SU-DHL-6 (cell line): Measurements from ENCODE around the gene POLE3.

Experiments
- EZH2phosphoT487 ChIP-seq: fragments of 200-600 bp; sonication (generic), shearing (Covaris generic); conservative IDR thresholded peaks from 2 replicates; pipeline ENCODE4 v1.6.1; 2018; ENCODE audit warnings: mild to moderate bottlenecking, antibody characterized with exemption, low read length, moderate library complexity, mixed read lengths
- TF ChIP-seq, protein P1 (sequence below): fragments of 200-600 bp; sonication (generic); IDR thresholded peaks from one replicate; pipeline ENCODE4 v1.5.1; 2017; ENCODE audit warnings: antibody characterized with exemption, mild to moderate bottlenecking, low read length, moderate library complexity; ENCODE audit not compliant: insufficient read depth, poor library complexity, severe bottlenecking

DNA sequence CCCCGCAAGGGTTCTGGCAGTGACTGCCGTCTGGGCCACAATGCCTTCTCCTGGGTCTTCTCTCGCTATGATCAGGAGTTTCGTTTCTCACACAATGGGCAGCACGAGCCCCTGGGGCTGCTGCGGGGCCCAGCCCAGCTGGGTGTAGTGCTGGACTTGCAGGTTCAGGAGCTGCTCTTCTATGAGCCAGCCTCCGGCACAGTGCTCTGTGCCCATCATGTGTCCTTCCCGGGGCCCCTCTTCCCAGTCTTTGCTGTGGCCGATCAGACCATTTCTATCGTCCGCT, 40.7 kb downstream of the POLE3 start:
- TF ChIP-seq, protein P1, sequence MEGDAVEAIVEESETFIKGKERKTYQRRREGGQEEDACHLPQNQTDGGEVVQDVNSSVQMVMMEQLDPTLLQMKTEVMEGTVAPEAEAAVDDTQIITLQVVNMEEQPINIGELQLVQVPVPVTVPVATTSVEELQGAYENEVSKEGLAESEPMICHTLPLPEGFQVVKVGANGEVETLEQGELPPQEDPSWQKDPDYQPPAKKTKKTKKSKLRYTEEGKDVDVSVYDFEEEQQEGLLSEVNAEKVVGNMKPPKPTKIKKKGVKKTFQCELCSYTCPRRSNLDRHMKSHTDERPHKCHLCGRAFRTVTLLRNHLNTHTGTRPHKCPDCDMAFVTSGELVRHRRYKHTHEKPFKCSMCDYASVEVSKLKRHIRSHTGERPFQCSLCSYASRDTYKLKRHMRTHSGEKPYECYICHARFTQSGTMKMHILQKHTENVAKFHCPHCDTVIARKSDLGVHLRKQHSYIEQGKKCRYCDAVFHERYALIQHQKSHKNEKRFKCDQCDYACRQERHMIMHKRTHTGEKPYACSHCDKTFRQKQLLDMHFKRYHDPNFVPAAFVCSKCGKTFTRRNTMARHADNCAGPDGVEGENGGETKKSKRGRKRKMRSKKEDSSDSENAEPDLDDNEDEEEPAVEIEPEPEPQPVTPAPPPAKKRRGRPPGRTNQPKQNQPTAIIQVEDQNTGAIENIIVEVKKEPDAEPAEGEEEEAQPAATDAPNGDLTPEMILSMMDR, result no peak
- no peak for TF ChIP-seq EZH2phosphoT487
